ENCODE results near the gene MDH1B. TPM values are rescaled to one million over a fixed set of nuclear protein-coding genes. Genes with fewer than 3 reads are reported as not detected.

Gene MDH1B
- total RNA-seq (2022; extraction: Qiagen RNA extraction; ENCODE audit: low read depth): 1.6 to 2.2 TPM (median 1.8 TPM) in 5 replicates

DNA sequence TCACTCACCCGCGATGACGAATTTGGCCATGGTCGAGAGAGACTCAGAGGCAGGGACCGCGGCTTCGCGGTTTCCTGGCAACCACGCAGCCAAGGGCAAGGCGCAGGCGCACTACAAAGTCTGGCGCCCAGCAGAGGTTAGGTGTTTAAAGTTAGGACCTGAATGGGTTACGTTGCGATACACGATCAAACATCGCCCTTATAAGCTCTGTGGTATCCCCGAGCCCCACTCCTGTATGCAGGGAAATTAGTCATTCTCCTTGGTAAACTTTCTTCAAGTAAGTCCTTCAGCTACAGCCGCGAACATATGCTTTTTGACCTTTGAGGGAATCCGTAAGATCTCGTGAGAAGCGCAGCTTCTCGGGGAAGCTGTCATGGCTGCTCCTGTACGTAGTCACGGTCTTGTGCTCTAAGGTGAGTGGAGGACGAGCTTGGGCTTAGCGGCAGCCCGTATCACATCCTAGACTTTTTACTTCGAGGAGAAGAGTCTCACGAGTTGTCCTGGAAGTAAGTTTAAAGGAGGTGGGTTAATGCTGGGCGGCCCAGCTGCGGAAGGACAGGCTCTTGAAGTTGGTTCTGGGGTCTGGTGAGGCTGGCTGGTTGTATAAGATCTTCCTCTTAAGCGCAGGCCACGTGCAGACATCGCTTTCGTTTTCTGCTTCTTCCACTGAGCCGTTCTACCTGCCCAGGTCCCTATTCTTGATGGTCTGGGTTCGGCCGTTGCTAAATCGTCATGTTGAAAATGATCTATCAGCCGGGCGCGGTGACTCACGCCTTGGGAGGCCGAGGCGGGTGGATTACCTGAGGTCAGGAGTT is at the start of gene MDH1B, which contains the start of gene FASTKD2:
Gene MDH1B (minus strand): TSS at position 87 of the 815 bp plus-strand sequence. CDS start 57 bp downstream, at position 30.
Gene FASTKD2 (plus strand): TSS at position 365 of the 815 bp plus-strand sequence. CDS start 1,088 bp downstream, outside the sequence.

DNA sequence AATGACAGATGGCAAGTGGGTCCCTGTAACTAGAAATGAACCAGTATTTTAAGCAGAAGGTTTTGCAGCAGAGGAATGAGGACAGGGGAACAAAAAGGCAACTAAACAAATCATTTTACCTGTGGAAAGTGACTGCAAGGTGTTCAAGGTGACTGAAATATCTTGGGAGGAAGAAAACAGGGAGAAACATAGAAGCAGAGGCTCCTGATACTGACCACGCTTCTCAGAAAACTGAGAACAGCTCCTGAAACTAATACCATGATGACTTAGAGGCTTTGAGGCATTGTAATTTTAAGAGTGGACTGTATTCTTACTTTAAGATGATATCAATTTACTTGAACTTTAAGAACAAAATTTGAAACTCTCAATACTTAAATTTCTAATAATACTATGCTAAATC is 46.8 kb downstream of the MDH1B start, which contains the start of gene DYTN:
Gene DYTN (minus strand): TSS at position 101 of the 400 bp plus-strand sequence. CDS start 117 bp downstream, outside the sequence.

Other genes with a start within 250 kb of the MDH1B start
- not detected in 5 replicates for gene FAM237A, start 122.8 kb downstream of the MDH1B start, total RNA-seq (2022; extraction: Qiagen RNA extraction; ENCODE audit: low read depth)
- gene DYTN, start 46.9 kb downstream of the MDH1B start, total RNA-seq (2022; extraction: Qiagen RNA extraction; ENCODE audit: low read depth): not detected in 5 replicates
- 34.6 to 39.9 TPM (median 36.2 TPM) in 5 replicates for gene FASTKD2, start 278 bp upstream of the MDH1B start, total RNA-seq (2022; extraction: Qiagen RNA extraction; ENCODE audit: low read depth)
- gene CPO, start 174.2 kb upstream of the MDH1B start, total RNA-seq (2022; extraction: Qiagen RNA extraction; ENCODE audit: low read depth): 0.09 to 0.19 TPM (median 0.17 TPM) in 3 of 5 replicates, not detected in the others

Measured in A549 treated with DMSO at 1 μM for 4 hours (cell line).